Epidermal melanocyte (primary cell): Measurements from ENCODE around the gene IL27RA.

Source experiments
- DNase-seq: peaks from one replicate; pipeline ENCODE4 v3.0.0; 2011; ENCODE audit warnings: low spot score; ENCODE audit not compliant: insufficient read length

IL27RA gene

DNA sequence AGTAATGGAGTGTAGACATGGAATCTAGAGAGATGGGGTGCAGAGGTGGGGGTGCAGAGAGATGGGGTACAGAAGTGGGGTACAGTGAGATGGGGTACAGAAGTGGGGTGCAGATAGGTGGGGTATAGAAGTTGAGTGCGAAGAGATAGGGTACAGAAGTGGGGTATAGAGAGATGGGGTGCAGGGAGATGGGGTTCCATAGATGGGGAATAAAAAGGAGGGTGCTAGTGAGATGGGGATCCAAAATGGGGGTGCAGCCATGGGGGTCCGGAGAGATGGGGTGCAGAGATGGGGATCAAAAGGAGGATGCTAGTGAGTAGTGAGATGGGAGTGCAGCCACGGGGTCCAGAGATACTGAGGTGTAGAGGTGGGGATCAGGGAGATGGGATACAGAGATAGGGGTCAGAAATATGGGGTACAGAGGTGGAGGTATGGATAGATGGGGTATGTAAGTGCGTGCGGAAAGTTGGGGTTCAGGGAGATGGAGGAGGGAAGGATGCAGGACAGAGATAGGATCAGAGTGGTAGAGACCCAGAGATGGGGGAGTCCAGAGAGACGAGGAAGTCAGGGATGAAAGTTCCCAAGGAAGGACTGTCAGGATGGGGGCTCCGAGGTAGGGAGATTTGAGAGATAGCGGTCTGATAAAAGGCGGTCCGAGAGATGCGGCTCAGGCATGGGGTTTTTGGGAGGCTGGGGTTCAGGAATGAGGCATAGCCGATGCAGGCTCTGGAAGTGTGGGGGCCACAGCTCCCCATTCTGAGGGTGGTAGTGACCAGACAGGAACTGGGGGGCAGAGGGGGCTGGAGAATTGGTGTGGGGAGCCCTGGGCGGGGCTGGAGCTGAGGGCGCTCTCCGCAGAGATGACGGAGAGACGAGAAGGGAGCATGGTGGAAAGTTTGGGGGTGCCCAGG lies 26.9 kb downstream of the IL27RA start:
- DNase-seq = peak; percentile 10

DNA sequence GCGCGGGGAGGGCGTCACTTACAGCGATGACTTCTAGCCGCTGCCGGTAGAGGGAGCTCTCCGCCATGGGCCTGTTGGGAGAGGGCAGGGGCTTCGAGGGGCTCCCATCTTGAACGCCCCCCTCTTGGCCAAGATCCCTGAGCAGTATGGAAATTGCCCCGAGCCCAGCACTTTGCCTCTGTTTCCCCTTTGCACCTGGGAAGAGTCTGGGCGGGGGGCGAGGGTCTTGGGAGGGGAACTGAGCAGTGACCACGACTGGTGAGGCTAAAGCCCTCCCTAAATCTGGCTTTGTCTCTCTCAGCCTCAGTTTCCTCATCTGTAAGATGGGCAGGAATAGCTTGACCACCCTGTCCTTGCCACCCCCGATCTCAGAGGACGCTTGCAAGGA lies 27.5 kb downstream of the IL27RA start:
- DNase-seq = peak; percentile 13

DNA sequence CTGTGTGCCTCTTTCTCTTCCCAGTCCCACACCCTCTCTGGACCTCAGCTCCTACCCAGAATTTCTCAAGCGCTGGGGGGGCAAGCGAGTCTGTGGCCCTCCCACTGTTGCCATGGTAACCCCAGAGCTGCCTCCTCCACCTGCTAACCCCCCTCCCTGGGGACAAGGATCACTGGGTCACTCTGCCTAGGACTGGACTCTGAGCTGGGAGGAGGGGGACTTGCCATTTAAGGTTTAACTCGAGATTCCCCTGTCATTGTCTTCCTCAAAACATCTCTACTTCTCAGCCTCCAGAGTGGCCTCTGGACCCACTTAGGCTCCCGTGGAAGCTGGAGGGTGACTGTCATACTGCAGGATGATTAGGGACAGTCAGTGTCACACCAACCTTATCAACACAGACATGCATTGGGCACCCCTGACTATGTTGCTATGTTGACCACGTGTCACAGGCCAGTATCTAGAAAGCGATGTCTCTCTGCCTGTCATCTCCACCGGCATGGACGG lies 28.1 kb downstream of the IL27RA start:
- DNase-seq = peak; percentile 7

DNA sequence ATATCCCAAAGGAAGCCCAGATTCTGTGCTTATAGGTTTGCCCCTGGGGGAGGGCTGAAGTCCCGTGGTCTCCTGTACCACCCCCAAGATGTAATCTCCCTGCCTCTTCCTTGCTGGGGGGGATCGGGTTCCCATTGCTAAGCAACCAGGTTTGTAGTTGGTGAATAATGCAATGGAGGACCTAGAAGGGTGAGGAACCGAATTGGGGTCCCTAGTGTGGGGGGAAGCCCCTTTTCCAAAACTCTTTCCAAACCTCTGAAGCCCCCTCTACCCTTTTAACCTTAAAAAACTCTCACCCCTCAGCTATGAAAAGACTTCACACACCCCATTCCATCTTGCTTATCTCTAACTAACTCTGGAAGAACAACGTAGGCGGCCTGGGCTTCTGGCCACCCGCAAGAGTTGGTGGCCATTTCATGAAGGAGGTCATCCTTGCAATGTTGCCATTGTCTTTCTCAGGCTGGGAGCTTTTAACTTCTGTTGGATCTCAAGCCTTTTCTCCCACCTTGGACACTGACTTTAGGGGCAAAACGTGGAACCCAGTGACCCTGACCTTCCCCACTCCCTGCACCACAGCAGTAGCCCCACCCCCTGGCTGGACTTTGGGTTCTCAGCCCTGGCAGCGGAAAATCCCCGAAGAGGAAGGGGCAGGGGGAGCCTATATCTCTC lies 29.7 kb downstream of the IL27RA start:
- peak; percentile 10 for DNase-seq

DNA sequence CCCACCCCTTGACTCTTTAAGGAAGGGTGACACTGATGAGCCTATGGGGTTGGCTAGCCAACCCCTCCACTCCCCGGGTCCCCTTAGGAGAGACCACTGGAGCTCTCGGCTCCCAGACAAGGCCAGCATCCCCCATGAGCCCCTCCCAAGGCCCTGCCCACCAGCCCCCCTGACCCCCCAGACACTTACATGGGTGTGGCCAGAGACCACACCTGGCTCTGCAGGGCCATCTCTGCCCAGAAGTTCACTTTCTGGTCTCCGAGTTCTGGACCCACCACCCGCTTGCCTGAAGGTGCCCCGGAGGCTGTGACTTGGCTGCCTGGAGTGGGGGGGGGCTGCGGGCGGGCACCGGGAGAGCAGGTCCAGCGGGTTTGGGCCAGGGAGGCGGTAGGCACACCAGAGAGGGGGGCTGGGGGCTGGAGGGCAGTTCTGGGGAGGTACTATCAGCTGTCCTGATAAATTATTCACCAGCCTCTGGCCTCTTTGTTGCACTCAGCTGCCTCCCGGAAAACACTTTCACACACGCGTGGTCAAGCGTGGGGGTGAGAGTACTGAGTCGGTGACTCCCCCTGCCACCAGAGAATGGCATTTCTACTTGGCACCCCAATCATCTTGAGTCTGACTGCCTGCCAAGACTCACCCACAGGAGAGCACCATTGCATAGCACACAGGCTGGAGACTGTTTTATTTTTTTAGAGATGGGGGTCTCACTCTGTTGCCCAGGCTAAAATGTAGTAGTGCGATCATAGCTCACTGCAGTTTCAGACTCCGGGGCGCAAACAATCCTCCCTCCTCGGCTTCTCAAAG lies 30.4 kb downstream of the IL27RA start, which contains the start of gene PALM3:
TSS of gene PALM3 (minus strand) at position 326 of the 807 bp plus-strand sequence. CDS start at position 230, 96 bp downstream.
- peak; percentile 5 for DNase-seq

DNA sequence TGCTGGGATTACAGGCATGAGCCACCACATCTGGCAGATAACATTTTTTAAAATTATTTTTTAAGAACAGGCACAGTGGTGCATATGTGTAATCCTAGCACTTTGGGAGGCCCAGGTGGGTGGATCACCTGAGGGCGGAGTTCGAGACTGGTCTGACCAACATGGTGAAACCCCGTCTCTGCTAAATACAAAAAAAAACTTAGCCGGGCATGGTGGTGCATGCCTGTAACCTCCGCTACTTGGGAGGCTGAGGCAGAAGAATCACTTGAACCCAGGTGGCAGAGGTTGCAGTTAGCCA lies 30.9 kb downstream of the IL27RA start:
- no peak for DNase-seq

- DNase-seq = no peak
These were observed 31.5 kb downstream of the IL27RA start for GRCh38 chr19:14063105-14063504.

GRCh38 chr19:14066134-14066533 lies 34.6 kb downstream of the IL27RA start:
- DNase-seq = no peak

DNA sequence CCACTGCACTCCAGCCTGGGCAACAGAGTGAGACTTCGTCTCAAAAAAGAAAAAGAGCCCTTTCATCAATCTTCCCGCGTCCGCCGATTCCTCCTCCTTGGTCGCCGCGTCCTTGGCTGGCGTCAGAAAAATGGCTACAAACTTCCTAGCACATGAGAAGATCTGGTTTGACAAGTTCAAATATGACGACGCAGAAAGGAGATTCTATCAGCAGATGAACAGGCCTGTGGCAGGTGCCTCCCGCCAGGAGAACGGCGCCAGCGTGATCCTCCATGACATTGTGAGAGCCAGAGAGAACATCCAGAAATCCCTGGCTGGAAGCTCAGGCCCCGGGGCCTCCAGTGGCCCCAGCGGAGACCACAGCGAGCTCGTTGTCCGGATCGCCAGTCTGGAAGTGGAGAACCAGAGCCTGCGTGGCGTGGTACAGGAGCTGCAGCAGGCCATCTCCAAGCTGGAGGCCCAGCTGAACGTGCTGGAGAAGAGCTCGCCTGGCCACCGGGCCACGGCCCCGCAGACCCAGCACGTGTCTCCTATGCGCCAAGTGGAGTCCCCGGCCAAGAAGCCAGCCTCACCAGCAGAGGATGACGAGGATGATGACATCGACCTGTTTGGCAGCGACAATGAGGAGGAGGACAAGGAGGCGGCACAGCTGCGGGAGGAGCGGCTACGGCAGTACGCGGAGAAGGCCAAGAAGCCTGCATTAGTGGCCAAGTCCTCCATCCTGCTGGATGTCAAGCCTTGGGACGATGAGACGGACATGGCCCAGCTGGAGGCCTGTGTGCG lies 38.9 kb downstream of the IL27RA start:
- no peak for DNase-seq

DNA sequence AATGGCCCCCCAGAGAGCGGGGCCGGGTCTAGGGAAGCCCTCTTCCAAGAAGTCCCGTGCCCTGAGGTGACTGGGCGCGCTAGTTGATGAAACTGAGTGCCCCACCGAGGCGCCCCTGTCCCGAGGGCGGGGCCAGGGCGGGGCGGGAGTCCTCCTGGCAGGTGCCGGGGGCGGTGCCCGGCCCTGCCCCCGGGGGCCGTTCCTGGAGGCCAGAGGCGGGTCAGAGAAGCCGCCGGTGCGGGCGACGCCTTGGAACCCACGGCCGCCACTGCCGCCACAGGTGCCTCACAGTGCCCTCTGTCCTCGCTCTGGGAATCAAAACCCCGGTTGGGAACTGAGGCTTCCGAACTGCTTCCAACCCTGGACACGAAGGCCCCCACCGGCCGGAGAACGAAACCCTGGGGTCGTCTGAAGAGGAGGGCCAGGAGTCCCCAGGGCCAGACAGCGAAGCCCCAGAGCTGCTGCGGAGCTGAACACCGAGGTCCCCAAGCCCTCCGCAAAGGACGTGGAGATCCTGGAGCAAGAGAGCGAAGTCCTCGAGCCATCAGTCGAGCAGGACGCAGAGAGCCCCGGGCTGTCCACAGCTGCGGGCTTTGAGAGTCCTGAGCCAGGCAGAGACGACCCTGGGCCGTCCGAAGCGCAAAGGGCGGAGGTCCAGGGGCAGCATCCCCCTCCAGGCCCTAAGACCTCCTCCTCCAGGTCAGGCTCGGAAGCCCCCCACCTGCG lies 41.1 kb downstream of the IL27RA start, which contains the start of gene MISP3:
TSS of gene MISP3 (plus strand) at position 252 of the 726 bp plus-strand sequence. CDS start 524 bp downstream, outside the sequence.
- DNase-seq = no peak

DNA sequence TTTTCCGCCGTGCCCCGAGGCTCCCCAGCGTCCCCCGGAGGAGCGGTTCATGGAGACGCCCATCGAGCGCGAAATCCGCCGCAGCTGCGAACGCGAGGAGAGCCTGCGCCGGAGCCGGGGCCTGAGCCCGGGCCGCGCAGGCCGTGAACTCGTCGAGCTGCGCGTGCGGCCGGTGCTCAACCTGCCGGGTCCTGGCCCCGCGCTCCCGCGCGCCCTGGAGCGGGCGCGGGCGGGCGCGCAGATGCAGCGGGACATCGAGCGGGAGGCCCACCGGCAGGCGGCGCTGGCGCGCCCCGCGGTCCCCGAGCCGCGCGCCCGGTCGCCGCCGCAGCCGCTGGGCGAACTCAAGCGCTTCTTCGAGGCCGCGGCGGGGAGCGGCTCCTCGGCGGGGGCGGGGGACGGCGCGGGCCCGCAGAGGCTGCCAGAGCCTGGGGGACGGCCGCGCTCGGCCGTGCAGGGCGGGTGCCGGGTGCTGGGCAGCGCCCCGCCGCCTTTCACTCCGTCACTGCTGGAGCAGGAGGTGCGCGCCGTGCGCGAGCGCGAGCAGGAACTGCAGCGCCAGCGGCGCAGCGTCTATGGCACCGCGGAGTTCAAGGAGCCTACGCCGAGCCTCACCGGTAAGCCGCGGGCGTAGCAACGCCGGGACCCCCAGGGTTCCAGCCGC lies 41.8 kb downstream of the IL27RA start:
- peak; percentile 58 for DNase-seq

- no peak for DNase-seq
These were observed 42.6 kb downstream of the IL27RA start for GRCh38 chr19:14073925-14074838.

GRCh38 chr19:14078411-14078810 lies 46.8 kb downstream of the IL27RA start:
- no peak for DNase-seq

DNA sequence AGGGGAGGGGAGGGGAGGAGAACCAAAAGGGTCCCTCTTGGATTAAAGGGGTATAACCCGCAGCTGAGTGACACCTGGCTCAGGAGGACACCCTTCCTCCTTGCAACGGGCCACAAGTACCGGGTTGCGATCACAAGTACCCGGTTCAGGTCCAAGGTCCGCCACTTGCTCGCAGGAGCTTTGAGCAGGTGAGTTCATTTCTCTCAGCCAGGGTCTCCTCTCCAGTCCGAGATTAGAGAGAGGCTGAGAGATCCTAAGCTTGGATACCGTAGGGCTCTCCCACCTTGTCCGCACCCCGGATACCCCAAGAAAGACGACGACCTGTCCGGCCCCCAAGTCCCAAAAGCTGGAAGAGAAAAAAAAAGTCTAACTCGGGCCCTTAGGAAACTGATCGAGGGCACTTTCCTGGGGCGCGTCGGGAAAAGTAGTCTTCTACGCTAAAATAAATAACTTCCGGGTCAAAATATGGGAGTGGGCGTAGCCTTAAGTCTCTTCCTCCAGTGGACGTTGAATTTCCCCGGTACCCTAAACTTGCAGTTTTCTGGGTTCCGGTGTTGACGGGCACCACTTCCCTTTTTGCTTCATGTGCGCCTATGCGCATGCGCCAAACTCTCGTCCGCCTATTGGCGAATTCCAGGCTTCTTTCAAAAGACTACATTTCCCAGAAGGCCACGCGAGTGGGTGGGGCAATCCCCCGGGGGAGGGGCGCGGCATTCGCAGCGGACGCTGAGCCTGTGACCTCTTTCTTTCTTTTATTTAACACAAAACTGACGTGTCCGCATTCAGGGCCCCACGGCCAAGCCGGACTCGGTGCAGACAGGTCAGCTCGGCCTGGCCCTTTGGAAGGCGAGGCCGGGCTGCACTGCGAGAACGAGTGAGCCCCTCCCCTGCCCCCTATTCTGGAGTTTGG lies 49.6 kb downstream of the IL27RA start:
- DNase-seq = peak; percentile 100

DNA sequence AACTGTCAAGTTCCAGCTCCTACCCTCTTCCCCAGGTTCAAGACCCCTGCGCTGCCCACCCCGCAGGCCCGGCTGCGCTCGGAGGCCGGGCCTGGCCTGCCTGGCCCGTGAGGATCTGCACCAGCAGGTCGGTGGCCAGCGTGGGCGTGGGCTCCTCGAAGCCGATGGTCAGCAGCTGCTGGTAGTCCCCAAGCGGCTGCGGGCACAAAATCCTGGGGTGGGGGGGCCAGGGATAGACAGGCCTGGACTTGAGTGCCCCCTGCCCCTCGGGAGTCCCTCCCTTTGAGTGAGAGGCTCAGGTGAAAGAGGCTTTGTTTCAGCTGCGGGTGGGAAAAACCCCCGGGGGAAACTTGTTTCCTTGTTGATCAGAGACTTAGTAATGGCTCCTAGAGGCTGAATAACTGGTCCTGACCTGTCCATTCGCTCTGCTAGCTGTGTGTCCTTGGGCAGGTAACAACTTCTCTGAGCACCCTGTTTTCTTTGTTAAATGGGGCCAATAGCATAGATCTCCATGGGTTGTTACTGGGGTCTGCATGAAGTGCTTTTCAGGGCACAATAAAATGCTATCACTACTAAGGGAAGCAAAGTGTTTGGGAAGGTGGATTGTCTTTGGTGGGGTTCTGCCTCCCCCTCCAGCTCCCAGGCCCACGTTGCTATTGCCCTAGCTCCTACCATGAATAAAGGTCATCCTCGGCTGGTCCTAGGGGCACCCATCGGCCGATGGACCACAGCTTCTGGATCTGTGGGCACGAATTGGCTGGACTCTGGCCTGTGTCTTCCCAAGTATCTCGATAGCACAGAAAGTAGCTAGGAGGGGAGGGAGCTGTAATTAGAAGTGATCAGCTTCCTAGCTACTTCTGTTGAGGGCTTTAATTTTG lies 50.5 kb downstream of the IL27RA start:
- no peak for DNase-seq

GRCh38 chr19:14082675-14082960 lies 51.1 kb downstream of the IL27RA start:
- no peak for DNase-seq
